K562 (cell line): ENCODE data around the gene ALDOC.

Experiments used
- ELF1 ChIP-seq: fragments of 200-800 bp; sonication (Bioruptor generic); IDR thresholded peaks from 2 replicates; pipeline ENCODE4 v1.6.1; 2016; ENCODE audit warnings: missing genetic modification characterization, missing compliant biosample characterization
- YY1 ChIP-seq, 3 experiments: IDR thresholded peaks; 2 replicates each; pipeline ENCODE4 v1.6.1; 2011; ENCODE audit warnings: low read length in 2 of 3, mild to moderate bottlenecking in 2 of 3, moderate library complexity in 2 of 3, borderline replicate concordance in 1 of 3, control low read depth in 1 of 3, low read depth in 1 of 3; ENCODE audit not compliant: insufficient read depth in 3 of 3, insufficient replicate concordance in 2 of 3, control insufficient read depth in 1 of 3, insufficient read length in 1 of 3; ENCODE audit errors: extremely low read depth in 1 of 3

DNA sequence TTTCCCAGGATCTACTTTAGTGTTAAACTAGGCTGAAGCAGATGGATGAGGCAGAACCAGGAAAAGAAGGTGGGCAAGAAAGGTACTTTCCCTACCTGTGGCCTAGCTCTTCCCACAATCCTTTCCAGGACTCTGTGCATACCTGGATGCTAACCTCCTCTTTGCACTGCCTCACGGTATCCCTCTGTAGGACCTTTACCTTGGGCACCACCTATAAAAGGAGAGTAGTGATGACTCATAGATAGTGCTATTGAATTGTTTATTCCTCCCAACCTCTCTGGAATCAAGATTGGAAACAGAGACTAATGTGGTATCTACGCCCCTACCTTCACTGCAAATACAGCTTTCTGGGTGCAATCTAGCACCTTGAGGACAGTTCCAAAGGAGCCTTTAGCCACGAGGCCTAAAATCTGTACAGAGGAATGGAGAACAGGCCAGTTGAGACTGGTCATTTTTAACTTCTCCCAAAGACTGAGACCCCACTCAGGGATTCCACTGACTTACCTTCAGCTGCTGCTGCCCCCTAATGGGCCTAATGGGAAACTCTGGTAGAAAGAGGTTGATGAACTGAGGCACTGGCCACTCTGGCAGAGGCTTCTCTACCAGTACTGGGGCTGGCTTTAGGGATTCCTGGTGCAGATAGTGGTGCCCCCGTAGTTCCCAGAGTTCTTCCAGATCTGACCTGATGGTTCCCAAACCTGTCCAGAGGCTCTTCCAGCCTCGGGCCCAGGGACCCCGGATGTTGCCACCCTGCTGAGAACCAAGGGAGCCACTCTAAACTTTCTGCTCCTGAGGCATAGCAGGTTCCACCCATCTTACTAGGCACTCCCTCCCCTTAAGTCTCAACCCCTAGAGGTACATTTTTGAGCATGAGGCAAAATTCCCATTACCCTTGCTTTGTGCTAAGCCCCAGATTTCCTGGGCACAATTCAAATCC, 36.5 kb upstream of the ALDOC start:
- TF ChIP-seq ELF1 (tag) (no peak), YY1 (IDR thresholded peaks at IDR 0.05; ENCODE audit: borderline replicate concordance in 1 of 3, control insufficient read depth in 1 of 3, extremely low read depth in 1 of 3, insufficient read depth in 3 of 3, insufficient read length in 1 of 3, insufficient replicate concordance in 2 of 3, low read depth in 1 of 3, low read length in 2 of 3) (no peak)
